Measurements from ENCODE around the gene ZSCAN32.

Gene ZSCAN32

DNA sequence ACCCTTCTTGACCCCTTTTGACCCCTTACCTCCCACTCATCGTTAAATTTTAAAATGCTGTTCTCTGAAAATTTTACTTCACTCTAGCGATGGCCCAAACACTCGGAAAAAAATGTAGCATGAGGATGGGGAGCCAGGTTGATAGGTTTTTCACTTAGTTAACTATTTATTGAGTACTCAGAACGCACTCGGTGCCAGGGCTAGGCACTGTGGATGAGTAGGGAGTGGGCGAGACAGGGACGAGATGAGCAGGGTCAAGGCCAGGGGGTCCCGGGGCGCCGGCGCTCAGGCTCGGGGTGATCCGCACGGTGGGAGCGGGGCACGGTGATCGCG is 392 bp downstream of the ZSCAN32 start:
- Histone ChIP-seq H3K9me3 (ENCODE audit: control insufficient read depth, low read length) (peaks cover 18% of the 10 kb centered on the region), H3K4me1 (ENCODE audit: control insufficient read depth, insufficient read depth, low read length, poor library complexity, severe bottlenecking) (no peaks in the 10 kb centered on the region), H3K27ac (ENCODE audit: low read depth, low read length, severe bottlenecking) (peak overlapping the region; percentile 80), H3K36me3 (ENCODE audit: control insufficient read depth, insufficient read depth, low read length) (peaks cover 59% of the 10 kb centered on the region), H3K4me3 (ENCODE audit: extremely low read depth, insufficient read depth, low read length, poor library complexity, severe bottlenecking) (peak overlapping the region; percentile 91)
- 0 to 1% methylated on average over 15 of the region's 18 CpGs for WGBS, 2 experiments (ENCODE audit: insufficient coverage in 2 of 2)

DNA sequence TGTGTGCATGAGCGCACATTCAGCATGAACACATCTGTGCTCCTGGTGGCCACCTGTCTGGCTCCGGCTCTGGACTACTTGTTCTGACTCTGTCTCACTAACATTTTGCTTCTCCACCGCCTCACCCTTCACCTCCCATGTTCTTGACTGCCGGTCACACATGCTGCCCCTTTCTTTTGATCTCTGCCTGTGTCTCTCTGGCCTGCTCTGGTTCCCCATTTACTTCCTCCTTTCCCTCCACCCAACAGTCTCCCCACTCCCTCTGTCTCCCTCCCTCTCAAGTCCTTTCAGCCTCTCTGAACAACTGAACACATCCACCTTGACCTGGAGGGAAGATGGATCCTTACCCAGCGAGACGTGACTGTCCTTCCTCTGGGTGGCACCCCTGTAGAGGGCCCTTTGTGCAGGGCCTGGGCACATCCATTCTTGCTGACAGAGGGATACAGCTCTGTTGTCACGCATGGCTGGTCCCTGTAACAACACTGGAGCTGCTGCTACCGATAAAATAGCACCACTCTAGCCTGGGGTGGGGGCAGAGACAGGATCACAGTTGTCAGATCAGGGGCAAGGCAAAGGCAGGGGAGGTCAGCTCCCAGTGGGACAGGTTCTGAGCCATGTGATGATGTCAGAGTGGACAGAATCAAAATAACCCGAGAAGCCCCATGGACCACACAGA is 11.0 kb downstream of the ZSCAN32 start:
- Histone ChIP-seq H3K4me3 (ENCODE audit: extremely low read depth, insufficient read depth, low read length, poor library complexity, severe bottlenecking) (no peak overlapping the region), H3K4me1 (ENCODE audit: control insufficient read depth, insufficient read depth, low read length, poor library complexity, severe bottlenecking) (no peaks in the 10 kb centered on the region), H3K36me3 (ENCODE audit: control insufficient read depth, insufficient read depth, low read length) (peaks cover 81% of the 10 kb centered on the region), H3K9me3 (ENCODE audit: control insufficient read depth, low read length) (peaks cover 9% of the 10 kb centered on the region), H3K27ac (ENCODE audit: low read depth, low read length, severe bottlenecking) (no peak overlapping the region)
- 88 to 93% methylated on average over 8 to 9 of the region's 9 CpGs for WGBS, 2 experiments (ENCODE audit: insufficient coverage in 2 of 2)

DNA sequence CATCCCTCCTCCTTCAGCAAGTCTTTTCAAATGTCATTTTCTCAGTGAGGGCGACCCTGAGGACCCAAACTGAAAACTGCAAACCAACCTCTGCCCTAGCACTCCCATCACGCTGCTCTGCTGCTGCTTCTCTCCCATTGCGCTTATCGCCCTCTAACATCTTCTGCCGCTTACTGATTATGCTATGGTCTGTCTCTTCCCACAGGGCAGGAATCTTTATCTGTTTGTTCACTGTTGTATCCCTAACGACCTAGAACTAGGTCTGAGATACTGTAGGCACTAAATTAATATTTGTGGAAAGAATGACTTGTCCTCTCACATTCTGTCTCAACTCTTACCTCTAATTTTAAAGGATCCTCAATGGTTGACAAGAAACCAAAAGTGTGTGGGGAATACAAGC is 12.5 kb downstream of the ZSCAN32 start:
- peaks cover 24% of the 10 kb centered on the region for H3K9me3 ChIP-seq (ENCODE audit: control insufficient read depth, low read length)
- H3K36me3 ChIP-seq (ENCODE audit: control insufficient read depth, insufficient read depth, low read length) = peaks cover 81% of the 10 kb centered on the region

DNA sequence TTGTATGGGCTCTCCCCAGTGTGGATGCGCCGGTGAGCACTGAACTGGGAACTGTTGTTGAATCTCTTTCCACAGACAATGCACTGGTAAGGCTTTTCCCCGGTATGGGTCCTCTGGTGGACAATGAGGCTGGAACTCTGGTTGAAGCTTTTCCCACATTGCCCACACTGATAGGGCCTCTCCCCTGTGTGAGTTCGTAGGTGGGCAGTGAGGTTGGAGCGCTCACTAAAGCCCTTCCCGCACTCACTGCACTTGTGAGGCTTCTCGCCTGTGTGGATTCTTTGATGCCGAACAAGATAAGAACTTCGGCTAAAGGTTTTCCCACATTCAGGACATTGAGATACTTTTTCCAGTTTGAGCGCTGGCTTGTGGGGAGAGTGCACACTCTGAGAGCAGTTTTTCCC is 17.8 kb downstream of the ZSCAN32 start:
- 96 to 100% methylated on average over 7 to 9 of the region's 10 CpGs for WGBS, 2 experiments (ENCODE audit: insufficient coverage in 2 of 2)
- peaks cover 52% of the 10 kb centered on the region for H3K36me3 ChIP-seq (ENCODE audit: control insufficient read depth, insufficient read depth, low read length)
- no peak overlapping the region for H3K27ac ChIP-seq (ENCODE audit: low read depth, low read length, severe bottlenecking)
- H3K4me3 ChIP-seq (ENCODE audit: extremely low read depth, insufficient read depth, low read length, poor library complexity, severe bottlenecking) = no peak overlapping the region
- no peaks in the 10 kb centered on the region for H3K4me1 ChIP-seq (ENCODE audit: control insufficient read depth, insufficient read depth, low read length, poor library complexity, severe bottlenecking)
- H3K9me3 ChIP-seq (ENCODE audit: control insufficient read depth, low read length) = peaks cover 64% of the 10 kb centered on the region

More for the DNA sequence above, 12.5 kb downstream of the ZSCAN32 start:
- H3K4me3 ChIP-seq (ENCODE audit: extremely low read depth, insufficient read depth, low read length, poor library complexity, severe bottlenecking) = no peak overlapping the region
- H3K27ac ChIP-seq (ENCODE audit: low read depth, low read length, severe bottlenecking) = no peak overlapping the region
- 90 to 93% methylated on average over 4 to 5 of the region's 6 CpGs for WGBS, 2 experiments (ENCODE audit: insufficient coverage in 2 of 2)
- H3K4me1 ChIP-seq (ENCODE audit: control insufficient read depth, insufficient read depth, low read length, poor library complexity, severe bottlenecking) = no peaks in the 10 kb centered on the region

DNA sequence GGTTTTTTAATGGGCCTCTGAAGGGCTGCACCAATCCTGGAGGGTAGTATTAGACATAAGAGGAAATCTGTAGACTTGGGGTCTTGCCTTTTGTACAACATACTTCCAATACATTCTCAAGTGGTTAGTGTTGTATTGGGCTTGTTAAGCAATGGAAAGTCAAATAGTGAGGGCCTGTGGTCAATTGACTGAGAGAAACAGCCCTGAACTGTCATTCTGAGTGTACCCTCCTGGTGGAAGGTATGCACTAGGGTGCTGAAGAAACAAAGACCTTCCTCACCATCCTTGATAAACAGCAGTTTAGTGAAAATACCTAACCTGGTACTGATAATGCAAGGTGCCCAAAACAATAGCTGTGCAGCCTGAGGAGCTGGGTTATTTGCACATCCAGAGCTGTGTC is 22.9 kb downstream of the ZSCAN32 start:
- H3K9me3 ChIP-seq (ENCODE audit: control insufficient read depth, low read length) = peaks cover 36% of the 10 kb centered on the region
- no peaks in the 10 kb centered on the region for H3K4me1 ChIP-seq (ENCODE audit: control insufficient read depth, insufficient read depth, low read length, poor library complexity, severe bottlenecking)

DNA sequence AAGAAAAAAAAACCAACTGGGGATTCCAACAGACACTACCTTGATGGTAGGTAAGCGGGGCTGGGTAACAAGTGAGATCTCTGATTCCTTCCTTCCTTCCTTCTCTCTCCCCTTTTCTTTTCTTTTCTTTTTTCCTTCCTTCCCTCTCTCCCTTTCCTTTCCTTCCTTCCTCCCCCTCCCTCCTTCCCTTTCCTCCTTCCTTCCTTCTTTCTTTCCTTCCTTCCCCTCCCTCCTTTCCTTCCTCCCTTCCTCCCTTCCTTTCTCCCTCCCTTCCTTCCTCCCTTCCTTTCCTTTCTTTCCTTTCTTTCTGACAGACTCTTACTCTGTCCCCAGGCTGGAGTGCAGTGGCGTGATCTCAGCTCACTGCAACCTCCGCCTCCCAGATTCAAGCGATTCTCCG is 25.1 kb downstream of the ZSCAN32 start:
- 92 to 97% methylated on average over 5 of the region's 5 CpGs for WGBS, 2 experiments (ENCODE audit: insufficient coverage in 2 of 2)
- H3K4me1 ChIP-seq (ENCODE audit: control insufficient read depth, insufficient read depth, low read length, poor library complexity, severe bottlenecking) = no peaks in the 10 kb centered on the region
- peaks cover 14% of the 10 kb centered on the region for H3K9me3 ChIP-seq (ENCODE audit: control insufficient read depth, low read length)
- H3K27ac ChIP-seq (ENCODE audit: low read depth, low read length, severe bottlenecking) = no peak overlapping the region
- no peak overlapping the region for H3K4me3 ChIP-seq (ENCODE audit: extremely low read depth, insufficient read depth, low read length, poor library complexity, severe bottlenecking)
- no peaks in the 10 kb centered on the region for H3K36me3 ChIP-seq (ENCODE audit: control insufficient read depth, insufficient read depth, low read length)

More for the DNA sequence above, 22.9 kb downstream of the ZSCAN32 start:
- Histone ChIP-seq H3K27ac (ENCODE audit: low read depth, low read length, severe bottlenecking) (no peak overlapping the region), H3K36me3 (ENCODE audit: control insufficient read depth, insufficient read depth, low read length) (peaks cover 13% of the 10 kb centered on the region), H3K4me3 (ENCODE audit: extremely low read depth, insufficient read depth, low read length, poor library complexity, severe bottlenecking) (no peak overlapping the region)

DNA sequence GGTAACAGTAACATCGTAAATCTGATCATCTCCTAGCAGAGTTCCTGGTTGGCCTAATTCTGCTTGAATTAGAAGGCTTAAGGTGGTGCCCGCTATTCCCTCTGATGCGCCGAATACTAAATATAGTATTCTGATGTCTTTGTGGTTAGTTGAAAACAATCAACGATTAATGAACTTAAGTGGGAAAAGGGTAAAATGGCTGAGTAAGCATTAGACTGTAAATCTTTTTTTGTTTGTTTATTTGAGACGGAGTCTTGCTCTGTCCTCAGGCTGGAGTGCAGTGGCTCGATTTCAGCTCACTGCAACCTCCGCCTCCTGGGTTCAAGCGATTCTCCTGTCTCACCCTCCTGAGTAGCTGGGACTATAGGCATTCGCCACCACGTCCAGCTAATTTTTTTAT is 31.7 kb downstream of the ZSCAN32 start:
- Histone ChIP-seq H3K36me3 (ENCODE audit: control insufficient read depth, insufficient read depth, low read length) (no peaks in the 10 kb centered on the region), H3K9me3 (ENCODE audit: control insufficient read depth, low read length) (no peaks in the 10 kb centered on the region), H3K4me3 (ENCODE audit: extremely low read depth, insufficient read depth, low read length, poor library complexity, severe bottlenecking) (no peak overlapping the region), H3K4me1 (ENCODE audit: control insufficient read depth, insufficient read depth, low read length, poor library complexity, severe bottlenecking) (no peaks in the 10 kb centered on the region), H3K27ac (ENCODE audit: low read depth, low read length, severe bottlenecking) (no peak overlapping the region)
- WGBS, 2 experiments (ENCODE audit: insufficient coverage in 2 of 2) = 88 to 90% methylated on average over 11 of the region's 11 CpGs

DNA sequence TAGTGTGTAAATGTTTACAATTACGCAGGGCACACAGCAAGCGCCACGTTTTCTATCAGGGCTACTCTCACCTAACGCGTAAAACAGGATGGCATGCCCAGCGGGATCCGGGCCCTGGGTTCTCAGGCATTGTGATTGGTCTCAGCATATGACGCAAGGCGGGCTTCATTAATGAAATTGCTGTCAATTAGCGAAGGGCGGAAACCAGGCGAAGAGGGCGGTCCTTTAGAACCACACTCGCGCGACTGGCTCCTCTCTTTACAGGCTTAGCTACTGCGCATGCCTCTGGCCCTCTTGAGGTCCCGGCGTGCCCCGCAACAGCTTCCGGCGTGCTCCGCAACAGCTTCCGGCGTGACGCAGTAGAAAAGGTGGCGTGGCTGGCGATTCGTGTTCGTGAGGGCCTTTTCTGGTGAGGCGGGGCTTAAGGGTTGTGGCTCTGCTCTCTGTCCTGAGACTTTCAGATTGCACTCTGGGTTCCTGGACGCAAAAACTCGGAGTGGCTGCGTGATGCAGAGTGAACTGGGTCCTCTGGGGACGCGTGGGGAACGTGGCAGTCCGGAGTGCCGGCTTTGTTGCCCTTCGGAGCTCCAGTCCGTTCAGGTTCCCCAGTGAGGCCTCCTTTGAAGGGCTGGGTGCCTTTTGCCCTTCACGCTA is 35.9 kb downstream of the ZSCAN32 start:
- Histone ChIP-seq H3K9me3 (ENCODE audit: control insufficient read depth, low read length) (no peaks in the 10 kb centered on the region), H3K36me3 (ENCODE audit: control insufficient read depth, insufficient read depth, low read length) (no peaks in the 10 kb centered on the region), H3K4me3 (ENCODE audit: extremely low read depth, insufficient read depth, low read length, poor library complexity, severe bottlenecking) (no peak overlapping the region), H3K4me1 (ENCODE audit: control insufficient read depth, insufficient read depth, low read length, poor library complexity, severe bottlenecking) (no peaks in the 10 kb centered on the region), H3K27ac (ENCODE audit: low read depth, low read length, severe bottlenecking) (no peak overlapping the region)
- WGBS, 2 experiments (ENCODE audit: insufficient coverage in 2 of 2) = 91% methylated on average over 41 to 42 of the region's 42 CpGs

DNA sequence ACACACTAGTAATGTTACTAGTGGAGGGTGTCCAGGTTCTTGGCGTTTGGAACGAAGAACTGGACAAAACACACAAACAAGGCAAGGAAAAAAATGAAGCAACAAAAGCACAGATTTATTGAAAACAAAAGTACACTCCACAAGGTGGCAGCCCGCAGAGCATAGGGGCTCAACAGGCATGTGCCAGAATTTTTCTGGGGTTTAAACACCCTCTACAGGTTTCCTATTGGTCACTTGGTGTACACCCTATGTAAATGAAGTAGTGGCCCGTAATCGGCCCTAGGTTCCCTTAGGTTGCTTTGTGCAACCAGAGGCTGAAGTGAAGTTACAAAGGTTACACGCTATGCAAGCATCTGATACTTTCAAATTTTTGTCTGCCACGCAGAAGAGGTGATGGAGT is 37.0 kb downstream of the ZSCAN32 start:
- 83 to 87% methylated on average over 2 to 3 of the region's 7 CpGs for WGBS, 2 experiments (ENCODE audit: insufficient coverage in 2 of 2)
- Histone ChIP-seq H3K27ac (ENCODE audit: low read depth, low read length, severe bottlenecking) (no peak overlapping the region), H3K9me3 (ENCODE audit: control insufficient read depth, low read length) (no peaks in the 10 kb centered on the region), H3K4me1 (ENCODE audit: control insufficient read depth, insufficient read depth, low read length, poor library complexity, severe bottlenecking) (no peaks in the 10 kb centered on the region), H3K4me3 (ENCODE audit: extremely low read depth, insufficient read depth, low read length, poor library complexity, severe bottlenecking) (no peak overlapping the region), H3K36me3 (ENCODE audit: control insufficient read depth, insufficient read depth, low read length) (no peaks in the 10 kb centered on the region)

DNA sequence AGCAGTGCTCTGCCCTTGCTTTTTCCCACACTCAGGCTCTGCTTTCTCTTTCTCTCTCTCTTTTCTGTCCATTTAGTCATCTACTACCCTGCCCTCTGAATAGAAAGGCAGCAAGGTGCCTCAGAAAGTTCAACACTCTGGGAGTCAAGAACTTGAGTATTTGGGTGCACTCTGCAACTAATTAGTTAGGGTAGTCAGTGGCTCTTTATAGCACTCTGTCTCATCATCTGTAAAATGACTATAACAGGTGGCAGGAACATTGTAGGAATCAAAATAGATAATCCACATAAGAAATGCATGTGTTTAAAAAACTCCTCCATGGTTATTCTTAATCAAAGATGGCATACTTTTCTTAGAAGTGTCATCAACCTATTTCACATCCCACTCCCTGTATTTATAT is 37.9 kb downstream of the ZSCAN32 start:
- no peaks in the 10 kb centered on the region for H3K9me3 ChIP-seq (ENCODE audit: control insufficient read depth, low read length)
- H3K27ac ChIP-seq (ENCODE audit: low read depth, low read length, severe bottlenecking) = no peak overlapping the region
- no peaks in the 10 kb centered on the region for H3K36me3 ChIP-seq (ENCODE audit: control insufficient read depth, insufficient read depth, low read length)
- no peaks in the 10 kb centered on the region for H3K4me1 ChIP-seq (ENCODE audit: control insufficient read depth, insufficient read depth, low read length, poor library complexity, severe bottlenecking)
- no peak overlapping the region for H3K4me3 ChIP-seq (ENCODE audit: extremely low read depth, insufficient read depth, low read length, poor library complexity, severe bottlenecking)

DNA sequence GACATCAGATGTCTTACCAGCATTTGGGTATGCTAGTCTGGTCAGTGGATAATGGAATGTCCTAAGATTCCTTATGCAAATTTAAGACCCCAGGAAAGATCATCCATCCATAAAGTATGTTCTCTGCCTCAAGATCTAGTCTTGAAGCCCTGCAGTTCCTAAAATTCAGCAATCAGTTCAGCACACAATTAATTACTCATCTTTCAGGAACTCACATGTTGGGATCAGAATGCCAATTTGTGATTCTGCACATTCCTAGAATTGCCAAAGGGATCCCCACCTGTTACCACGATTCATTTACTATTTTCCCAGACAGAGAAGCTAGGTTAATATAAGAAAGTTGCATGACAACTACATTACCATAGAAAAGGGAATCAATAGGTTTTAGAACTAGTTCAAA is 41.9 kb downstream of the ZSCAN32 start:
- no peaks in the 10 kb centered on the region for H3K36me3 ChIP-seq (ENCODE audit: control insufficient read depth, insufficient read depth, low read length)
- no peaks in the 10 kb centered on the region for H3K9me3 ChIP-seq (ENCODE audit: control insufficient read depth, low read length)
- WGBS, 2 experiments (ENCODE audit: insufficient coverage in 2 of 2) = no CpG with 5 or more reads among the region's 1 CpG
- H3K4me3 ChIP-seq (ENCODE audit: extremely low read depth, insufficient read depth, low read length, poor library complexity, severe bottlenecking) = no peak overlapping the region
- no peaks in the 10 kb centered on the region for H3K4me1 ChIP-seq (ENCODE audit: control insufficient read depth, insufficient read depth, low read length, poor library complexity, severe bottlenecking)
- no peak overlapping the region for H3K27ac ChIP-seq (ENCODE audit: low read depth, low read length, severe bottlenecking)

All from mesodermal cell (in vitro differentiated cells).